NCI-H1930 (cell line): Measurements from ENCODE around the gene IZUMO4.
"Not testable (repeated sequence)": the region's sequence is repeated elsewhere in the genome, so short reads cannot be mapped to it uniquely, and the experiment has no call there.

Experiments
- DNase-seq, 2 experiments: peaks; one replicate each; lab custom pipeline; 2025; lab: John Stamatoyannopoulos, UW

IZUMO4 gene

DNA sequence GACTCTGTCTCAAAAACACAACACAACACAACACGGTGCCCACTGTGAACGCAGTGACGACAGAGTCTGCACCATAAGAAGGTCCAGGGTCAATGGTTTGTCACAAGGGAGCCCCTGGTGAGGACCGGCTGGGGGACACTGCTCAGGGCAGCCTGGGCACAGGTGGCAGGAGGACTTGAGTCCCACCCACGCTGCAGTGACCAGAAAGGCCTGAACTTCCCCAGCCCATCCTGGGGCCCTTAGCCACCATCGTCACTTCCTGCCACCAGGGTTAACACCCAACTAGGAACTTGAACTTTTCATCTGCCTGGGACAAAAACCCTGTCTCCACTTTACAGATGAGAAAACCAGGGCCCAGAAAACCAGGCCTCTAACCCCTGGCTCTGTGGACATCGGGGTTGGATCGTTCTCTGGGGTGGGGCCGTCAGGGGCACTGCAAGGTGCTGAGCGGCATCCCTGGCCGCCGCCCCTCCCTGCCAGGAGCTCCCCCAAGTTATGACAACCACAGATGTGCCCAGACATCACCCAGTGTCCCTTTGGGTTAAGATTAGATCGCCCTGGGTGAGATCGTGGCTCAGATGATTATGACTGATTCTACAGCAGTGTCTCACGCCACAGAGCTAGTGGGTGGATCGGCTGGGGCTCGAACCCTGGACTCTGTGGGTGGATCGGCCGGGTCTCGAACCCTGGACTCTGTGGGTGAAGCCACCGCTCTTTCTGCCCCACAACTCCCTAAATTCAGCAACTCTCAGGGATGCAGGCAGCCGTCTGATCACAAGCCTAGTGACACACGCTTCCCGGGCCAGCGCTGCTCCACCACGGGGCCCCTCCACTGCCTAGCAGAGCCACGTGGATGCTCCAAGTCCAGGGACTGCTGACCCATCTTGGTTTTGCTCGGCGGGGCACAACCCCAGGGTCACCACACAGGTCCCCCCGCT, 14.6 kb upstream of the IZUMO4 start:
- no peak for DNase-seq

DNA sequence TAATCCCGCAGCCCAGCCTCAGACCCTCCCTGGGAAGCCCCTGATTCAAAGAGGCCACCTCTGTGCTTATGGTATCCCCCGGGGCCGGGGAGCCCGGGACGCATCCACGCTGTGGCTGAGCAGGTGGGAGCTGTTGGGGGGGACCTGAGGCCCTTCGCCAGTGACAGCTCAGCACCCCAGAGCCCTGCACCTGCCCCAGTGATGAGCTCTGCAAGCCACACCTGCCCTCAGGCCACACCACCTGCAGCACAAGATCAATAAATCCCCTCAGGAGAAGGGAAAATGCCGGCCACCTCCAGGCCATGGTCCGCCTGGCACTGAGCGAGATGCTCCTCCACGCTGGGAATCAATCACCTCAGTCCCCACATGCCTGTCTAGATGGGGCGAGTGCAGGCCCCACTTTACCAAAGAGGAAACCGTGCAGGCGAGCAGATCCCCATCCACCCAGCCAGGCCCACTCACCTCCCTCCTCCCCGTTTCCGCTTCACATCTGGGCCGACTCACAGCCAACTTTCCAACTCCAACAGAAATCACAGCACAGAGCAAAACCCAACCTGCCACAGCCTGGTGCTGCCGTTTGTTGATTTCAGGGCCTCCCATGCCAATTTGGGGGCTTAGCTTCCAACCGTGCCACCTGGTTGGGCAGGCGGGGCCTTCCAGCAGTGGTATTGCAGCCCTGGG, 13.4 kb upstream of the IZUMO4 start:
- no peak for DNase-seq

DNA sequence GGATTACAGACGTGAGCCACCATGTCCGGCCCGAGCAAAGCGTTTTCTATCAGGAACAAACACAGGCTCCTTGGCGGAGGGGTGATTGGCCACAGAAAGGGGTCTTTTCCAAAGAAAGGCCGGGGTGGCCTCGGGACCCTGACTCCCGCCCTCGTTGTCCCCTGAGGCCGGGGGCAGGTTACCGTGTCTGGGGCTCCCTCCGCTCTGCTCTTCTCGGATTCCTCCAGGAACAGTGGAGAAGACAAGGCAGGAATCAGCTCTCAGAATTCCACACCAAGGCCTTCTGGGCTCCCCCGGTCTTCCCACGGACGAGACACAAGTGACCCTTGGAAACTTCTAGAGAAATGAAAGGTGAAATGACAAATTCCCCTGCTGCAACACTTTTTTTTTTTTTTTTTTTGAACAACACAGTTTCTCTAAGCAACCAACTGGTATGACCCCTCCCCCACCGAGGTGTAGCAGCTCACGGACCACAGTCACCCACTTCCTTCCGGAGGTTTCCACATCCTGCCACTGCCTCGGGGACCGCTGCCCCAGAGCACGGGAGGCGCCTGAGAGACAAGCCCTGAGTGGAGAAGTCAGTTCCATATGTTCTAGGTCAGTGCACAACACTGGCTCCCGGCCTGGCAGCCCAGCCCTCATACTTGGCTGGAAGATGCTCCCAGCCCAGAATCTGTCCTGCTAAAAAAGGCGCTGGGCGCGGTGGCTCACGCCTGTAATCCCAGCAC, 11.6 kb upstream of the IZUMO4 start:
- no peak for DNase-seq

DNA sequence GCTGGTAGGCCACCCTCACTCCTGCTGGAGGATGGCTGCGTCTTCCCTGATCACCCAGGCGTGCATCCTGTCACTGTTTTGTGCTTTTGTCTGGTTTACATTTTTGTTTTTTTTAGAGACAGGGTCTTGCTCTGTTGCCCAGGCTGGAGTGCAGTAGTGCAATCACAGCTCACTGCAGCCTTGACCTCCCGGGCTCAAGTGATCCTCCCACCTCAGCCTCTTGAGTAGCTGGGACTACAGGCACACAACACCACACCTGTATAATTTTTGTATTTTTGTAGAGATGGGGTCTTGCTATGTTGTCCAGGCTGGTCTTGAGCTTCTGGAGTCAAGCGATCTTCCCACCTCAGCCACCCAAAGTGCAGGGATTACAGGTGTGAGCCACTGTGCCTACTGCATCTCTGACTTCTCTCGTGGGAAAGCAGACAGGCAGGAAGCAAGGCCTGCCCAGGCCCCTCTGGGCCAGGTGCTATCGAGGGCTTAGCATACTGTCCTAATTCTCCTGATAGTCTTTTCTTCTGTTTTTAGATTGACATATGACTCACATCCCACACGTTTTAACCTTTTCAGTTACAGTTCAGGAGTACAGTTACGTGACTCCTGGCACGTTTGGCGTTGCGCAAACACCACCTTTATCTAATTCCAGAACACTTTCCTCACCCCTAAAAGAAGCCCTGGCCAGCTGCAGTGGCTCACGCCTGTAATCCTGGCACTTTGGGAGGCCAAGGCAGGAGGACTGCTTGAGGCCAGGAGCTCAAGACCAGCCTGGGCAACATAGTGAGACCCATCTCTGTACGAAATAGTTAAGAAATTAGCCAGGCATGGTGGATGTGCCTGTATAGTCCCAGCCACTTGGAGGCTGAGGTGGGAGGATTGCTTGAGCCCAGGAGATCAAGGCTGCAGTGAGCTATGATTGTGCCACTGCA, 9.8 kb upstream of the IZUMO4 start:
- DNase-seq = not testable (repeated sequence)

DNA sequence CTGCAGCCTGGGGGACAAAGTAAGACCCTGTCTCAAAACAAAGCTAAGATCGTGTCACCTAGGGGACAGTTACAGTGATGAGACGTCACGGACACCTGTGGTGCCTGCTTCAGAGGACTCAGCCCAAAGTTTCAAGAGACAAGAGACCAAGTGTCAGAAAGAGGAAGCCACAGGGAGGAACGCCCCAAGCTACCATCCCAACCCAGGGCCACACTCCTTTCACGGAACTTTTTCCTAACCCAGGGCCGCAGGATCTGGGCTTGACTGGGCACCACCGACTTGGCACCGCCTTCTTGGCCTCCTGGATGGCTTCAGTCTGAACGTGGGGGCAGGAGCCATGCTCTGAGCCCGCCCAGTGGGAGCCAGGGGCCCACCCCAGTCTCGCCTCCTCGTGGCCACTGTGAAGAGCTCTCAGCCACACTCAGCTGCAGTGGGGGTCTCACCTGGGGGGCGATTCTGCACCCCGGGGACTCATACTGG, 9.1 kb upstream of the IZUMO4 start:
- DNase-seq = no peak

DNA sequence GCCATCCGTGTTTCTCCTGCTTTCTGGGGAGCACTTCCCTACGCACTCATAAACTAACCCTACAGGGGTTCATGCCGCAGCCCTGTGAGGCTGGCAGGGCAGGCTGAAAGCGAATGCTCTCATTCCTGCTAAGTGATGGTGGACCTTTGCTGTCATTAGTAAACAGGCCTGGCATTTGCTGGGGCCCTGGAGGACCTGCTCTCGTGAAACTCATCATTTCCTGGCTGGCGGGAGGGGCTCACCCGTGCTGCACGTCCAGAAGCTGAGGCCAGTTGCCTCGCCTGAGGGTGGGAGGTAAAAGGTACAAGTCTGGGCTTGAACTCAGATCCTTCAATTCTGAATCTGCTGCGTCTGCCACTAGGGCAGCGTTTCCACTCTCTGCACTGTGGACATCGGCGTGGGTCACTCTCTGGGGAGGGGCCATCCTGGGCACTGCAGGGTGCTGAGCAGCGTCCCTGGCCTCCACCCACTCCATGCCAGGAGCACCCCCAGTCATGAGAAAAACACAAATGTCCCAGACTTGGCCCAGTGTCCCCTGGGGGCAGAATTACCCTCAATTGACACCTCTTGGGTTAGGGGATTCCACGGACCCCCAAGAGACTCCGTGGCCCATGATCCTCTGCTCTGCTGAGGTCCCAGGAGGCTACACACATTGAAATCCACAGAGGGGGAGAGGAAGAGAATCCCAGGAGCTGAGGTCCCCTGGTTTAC, 7.6 kb upstream of the IZUMO4 start:
- no peak for DNase-seq

DNA sequence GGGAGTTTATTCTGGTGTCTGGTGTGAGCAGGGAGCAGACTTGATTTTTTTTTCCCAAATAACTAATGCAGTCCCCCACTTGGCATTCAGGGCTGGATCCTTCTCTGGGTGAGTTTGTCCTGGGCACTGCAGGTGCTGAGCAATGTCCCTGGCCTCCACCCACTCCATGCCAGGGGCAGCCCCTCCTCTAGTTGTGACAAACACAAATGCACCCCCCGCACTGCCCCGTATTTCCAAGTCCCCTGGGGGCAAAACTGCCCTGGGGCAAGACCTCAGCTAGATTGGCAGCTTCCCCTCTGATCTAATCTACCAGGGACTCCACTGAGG, 7.0 kb upstream of the IZUMO4 start:
- DNase-seq = no peak

DNA sequence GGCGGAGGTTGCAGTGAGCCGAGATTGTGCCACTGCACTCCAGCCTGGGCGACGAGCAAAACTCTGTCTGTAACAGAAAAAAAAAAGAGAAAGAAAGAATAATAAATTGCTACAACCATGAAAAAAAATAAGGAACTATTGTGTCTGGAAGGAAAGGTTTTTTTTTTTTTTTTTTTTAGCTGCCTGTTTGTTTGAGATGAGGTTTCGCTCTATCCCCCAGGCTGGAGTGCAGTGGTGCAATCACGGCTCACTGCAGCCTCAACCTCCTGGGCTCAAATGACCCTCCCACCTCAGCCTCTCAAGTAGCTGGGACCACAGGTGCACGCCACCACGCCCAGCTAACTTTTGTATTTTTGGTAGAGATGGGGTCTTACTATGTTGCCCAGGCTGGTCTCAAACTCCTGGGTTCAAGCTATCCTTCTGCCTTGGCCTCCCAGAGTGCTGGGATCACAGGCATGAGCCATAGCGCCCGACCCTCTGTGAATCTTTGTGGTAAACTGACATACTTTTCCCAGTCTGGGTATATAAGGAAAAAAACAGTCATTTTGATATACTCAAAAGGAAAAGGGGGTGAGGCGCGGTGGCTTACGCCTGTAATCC, 4.7 kb upstream of the IZUMO4 start:
- not testable (repeated sequence) for DNase-seq

DNA sequence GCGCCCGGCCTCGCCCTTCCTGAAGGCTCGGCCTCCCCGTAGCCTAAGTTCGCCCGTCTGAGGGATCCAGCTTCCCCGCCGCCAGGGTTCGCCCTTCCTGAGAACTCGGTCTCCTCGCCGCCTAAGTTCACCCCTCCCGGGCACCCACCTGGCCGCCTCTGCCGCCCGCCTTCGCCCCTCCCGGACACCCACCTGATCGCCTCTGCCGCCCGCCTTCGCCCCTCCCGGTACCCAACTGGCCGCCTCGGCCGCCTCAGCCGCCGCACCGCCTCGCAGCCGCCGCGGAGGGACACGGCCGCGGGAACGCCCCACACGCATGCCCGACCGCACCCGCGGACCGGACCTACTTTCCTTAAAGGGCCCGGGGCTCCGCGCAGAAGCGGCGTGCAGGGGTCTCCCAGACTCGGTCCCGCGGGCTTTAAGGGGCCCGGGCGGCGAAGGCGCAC, 658 bp upstream of the IZUMO4 start, which contains the start of gene MOB3A:
MOB3A (minus strand) TSS at position 293 of the 446 bp plus-strand sequence. CDS start 17,766 bp downstream, outside the sequence.
- peak; percentile 41 to 93 for DNase-seq

DNA sequence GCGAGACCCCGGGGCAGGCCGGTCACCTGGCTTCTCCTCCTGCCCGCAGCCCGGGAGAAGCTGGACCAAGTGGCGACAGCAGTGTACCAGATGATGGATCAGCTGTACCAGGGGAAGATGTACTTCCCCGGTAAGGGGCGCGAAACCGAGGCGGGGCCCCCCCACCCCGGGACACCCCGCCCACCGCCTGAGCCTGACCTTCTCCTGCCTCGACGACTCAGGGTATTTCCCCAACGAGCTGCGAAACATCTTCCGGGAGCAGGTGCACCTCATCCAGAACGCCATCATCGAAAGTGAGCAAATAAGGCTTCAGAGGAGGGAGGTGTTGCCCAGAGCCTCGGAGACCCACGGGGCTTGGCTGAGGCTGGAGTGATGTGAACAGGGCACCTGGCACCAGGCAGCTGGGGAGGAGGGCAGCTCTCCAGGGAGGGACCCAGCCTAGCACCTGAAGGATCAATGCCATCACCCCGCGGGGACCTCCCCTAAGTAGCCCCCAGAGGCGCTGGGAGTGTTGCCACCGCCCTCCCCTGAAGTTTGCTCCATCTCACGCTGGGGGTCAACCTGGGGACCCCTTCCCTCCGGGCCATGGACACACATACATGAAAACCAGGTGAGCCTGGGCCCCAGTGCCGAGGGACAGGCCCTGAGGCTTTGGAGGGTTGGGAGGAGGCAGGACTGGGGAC, 629 bp downstream of the IZUMO4 start:
- no peak for DNase-seq

DNA sequence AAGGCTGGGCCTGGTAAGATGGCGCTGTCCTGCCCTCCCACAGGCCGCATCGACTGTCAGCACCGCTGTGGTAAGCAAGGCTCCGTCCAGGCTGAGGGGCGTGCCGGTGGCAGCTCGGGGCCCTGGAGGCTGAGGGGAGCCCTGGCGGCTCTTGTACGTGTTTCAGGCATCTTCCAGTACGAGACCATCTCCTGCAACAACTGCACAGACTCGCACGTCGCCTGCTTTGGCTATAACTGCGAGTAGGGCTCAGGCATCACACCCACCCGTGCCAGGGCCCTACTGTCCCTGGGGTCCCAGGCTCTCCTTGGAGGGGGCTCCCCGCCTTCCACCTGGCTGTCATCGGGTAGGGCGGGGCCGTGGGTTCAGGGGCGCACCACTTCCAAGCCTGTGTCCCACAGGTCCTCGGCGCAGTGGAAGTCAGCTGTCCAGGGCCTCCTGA, 1.2 kb downstream of the IZUMO4 start:
- no peak for DNase-seq

DNA sequence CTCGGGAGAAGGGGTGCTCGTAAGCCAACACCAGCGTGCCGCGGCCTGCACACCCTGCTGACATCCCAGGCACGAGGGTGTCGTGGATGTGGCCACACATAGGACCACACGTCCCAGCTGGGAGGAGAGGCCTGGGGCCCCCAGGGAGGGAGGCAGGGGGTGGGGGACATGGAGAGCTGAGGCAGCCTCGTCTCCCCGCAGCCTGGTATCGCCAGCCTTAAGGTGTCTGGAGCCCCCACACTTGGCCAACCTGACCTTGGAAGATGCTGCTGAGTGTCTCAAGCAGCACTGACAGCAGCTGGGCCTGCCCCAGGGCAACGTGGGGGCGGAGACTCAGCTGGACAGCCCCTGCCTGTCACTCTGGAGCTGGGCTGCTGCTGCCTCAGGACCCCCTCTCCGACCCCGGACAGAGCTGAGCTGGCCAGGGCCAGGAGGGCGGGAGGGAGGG, 2.4 kb downstream of the IZUMO4 start:
- DNase-seq = no peak

DNA sequence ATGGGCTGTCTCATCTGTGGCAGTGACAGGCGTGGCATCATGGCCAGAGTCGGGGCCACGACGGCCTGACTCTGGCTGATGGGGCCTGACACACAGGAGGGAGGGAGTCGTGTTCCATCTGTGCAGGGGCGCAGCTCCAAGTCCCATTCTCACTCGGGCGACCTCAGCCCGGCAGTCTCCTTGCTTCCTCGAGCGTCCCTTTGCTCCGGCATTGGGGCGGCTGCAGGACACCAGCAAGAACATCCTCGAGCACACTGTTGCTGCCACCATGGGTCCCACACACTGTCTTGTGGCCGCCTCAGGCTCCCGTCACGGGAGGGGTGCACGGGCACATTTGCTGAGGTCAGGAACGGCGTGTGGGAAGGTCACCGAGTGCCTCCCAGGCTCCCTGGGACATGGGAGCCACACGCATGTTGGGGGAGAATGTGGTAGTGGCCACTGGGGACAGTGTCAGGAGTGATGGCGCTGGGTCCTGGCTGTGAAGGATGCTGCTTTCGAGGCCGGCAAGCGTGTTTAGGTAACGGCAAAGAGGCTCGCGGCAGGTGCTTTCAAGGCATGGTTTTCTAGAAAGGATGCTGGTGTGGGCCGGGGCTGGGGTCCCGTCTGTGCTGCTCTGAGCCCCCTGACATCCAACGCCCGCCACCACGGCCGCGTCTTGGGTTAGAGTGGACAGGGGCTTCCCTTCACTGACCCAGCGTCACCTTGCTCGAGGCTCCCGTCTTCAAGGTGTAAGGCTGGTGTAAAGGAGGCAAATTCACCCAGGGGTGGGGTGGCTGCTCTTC, 3.4 kb downstream of the IZUMO4 start:
- DNase-seq = no peak

DNA sequence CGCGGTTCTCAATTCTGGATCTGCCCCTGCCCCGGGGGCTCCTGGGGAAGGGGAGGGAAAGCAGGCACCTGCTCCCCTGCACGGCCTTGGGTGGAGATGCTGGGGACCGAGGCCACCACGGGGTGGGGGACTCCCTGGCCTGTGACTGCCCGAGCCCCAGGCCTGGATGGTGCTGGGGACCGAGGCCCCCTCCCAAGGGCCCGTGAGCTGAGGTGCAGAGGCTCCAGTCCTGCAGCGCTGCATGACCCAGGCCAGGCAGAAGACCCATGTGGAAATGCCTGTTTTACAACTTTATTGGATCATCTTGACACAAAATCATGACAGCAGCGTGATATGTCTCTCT, 4.0 kb downstream of the IZUMO4 start:
- DNase-seq = no peak

DNA sequence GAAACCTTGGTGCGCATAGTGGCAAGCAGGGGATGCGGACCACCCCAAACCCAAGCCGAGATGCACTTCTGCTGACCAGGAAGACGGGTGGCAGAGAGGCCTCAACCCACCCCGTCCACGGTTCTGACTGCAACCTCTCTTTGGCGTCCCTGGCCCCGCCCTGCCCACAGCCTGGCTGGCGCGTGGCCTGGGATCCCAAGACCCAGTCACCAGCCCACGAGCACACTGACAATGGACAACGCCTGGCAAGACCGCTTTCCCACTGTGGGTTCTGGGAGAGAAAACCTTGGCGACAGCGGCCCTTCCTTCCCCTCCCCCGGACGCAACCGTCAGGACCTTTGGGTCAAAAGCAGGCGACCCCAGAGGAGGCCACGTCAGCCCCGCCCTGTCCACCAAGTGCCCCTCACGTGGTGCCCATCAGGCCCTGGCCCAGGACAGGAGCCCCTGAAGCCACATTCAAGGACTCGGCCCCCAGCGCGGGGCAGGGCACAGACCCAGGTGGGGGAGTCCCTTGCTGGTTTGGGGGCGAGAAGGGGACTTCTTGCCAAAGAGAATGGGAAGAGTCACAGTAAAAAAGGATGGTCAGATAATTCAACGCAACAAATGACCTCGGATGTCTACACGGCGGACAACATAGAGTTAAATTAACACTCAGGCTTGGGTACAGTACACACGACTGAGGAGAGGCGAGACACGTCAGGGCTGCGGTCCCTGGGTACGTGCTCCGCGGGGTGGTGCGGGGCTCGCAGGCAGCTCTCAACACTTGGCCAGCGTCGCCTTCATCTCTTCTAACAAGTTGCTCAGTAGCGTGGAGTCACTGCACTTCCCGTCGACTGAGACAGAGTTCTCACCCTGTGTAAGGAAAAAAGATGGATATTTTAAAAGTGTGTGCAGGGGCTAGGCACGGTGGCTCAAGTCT, 5.0 kb downstream of the IZUMO4 start:
- no peak for DNase-seq

DNA sequence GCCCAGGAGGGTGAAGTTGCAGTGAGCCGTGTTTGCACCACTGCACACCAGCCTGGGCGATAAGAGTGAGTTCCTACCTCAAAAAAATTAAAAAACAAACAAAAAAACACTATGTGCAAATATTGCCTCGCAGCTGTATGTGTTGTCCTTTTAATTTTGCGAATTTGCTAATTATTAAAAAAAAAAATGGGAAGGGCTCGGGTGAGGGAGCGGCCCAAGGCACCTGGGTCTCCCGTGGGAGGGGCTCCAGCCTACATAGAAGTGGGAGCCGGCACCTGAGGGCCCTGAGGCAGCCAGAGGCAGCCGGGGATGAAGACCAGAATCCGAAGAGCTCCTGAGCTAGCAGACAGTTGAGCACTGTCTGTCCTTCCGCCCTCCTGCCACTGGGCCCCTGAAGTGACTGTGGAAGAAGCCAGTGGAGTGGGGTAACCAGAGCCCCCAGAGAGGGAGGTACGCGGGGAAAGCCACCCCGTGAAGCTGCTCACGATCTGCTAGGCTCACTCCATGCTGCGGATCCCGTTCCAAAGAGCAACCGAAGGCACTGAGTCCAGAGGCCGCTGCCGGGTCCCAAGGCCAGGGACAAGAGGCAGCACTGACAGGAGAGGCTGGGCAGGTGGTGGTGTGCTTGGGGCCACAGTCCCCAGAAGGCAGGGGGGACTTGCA, 6.5 kb downstream of the IZUMO4 start:
- no peak for DNase-seq
